ENCODE results near the gene VAT1. TPM values are rescaled to one million over a fixed set of nuclear protein-coding genes. Genes with fewer than 3 reads are reported as not detected.

The VAT1 gene
- total RNA-seq, 1 donor from 2014 or later, result 567 TPM

GRCh38 chr17:42989726-42990652 is 32.2 kb downstream of the VAT1 start:
- DNase-seq (ENCODE audit: low spot score), result no peak
- H3K36me3 Mint-ChIP-seq (ENCODE audit: low read depth), result peaks cover 32% of the 10 kb centered on the region
- no peak overlapping the region for H3K4me3 Mint-ChIP-seq (ENCODE audit: unreplicated experiment)
- H3K27me3 Mint-ChIP-seq (ENCODE audit: low read depth), result no peaks in the 10 kb centered on the region
- H3K9me3 Mint-ChIP-seq (ENCODE audit: low read depth), result no peaks in the 10 kb centered on the region
- no peak for TF ChIP-seq CTCF (IDR thresholded peaks at IDR 0.05)
- H3K4me1 Mint-ChIP-seq (ENCODE audit: low read depth), result peaks cover 16% of the 10 kb centered on the region
- H3K27ac Mint-ChIP-seq (ENCODE audit: unreplicated experiment), result peak overlapping the region; percentile 23

GRCh38 chr17:42989141-42989540 is 33.0 kb downstream of the VAT1 start:
- TF ChIP-seq CTCF (IDR thresholded peaks at IDR 0.05), result no peak
- DNase-seq (ENCODE audit: low spot score), result no peak
- Mint-ChIP-seq H3K27ac (ENCODE audit: unreplicated experiment) (no peak overlapping the region), H3K36me3 (ENCODE audit: low read depth) (peaks cover 30% of the 10 kb centered on the region), H3K4me3 (ENCODE audit: unreplicated experiment) (no peak overlapping the region), H3K4me1 (ENCODE audit: low read depth) (peaks cover 19% of the 10 kb centered on the region), H3K9me3 (ENCODE audit: low read depth) (no peaks in the 10 kb centered on the region), H3K27me3 (ENCODE audit: low read depth) (no peaks in the 10 kb centered on the region)

- no peaks in the 10 kb centered on the region for H3K27me3 Mint-ChIP-seq (ENCODE audit: low read depth)
- no peak for DNase-seq (ENCODE audit: low spot score)
- no peak overlapping the region for H3K4me3 Mint-ChIP-seq (ENCODE audit: unreplicated experiment)
- H3K27ac Mint-ChIP-seq (ENCODE audit: unreplicated experiment), result no peak overlapping the region
- H3K4me1 Mint-ChIP-seq (ENCODE audit: low read depth), result peaks cover 30% of the 10 kb centered on the region
- no peak for TF ChIP-seq CTCF (IDR thresholded peaks at IDR 0.05)
- peaks cover 17% of the 10 kb centered on the region for H3K36me3 Mint-ChIP-seq (ENCODE audit: low read depth)
- no peaks in the 10 kb centered on the region for H3K9me3 Mint-ChIP-seq (ENCODE audit: low read depth)
Measured at GRCh38 chr17:42985225-42985624, 37.0 kb downstream of the VAT1 start.

GRCh38 chr17:42982266-42982665 is 39.9 kb downstream of the VAT1 start:
- peak overlapping the region; percentile 99 for H3K4me3 Mint-ChIP-seq (ENCODE audit: unreplicated experiment)
- H3K9me3 Mint-ChIP-seq (ENCODE audit: low read depth), result no peaks in the 10 kb centered on the region
- no peak for DNase-seq (ENCODE audit: low spot score)
- H3K36me3 Mint-ChIP-seq (ENCODE audit: low read depth), result peaks cover 10% of the 10 kb centered on the region
- no peaks in the 10 kb centered on the region for H3K27me3 Mint-ChIP-seq (ENCODE audit: low read depth)
- H3K27ac Mint-ChIP-seq (ENCODE audit: unreplicated experiment), result no peak overlapping the region
- TF ChIP-seq CTCF (IDR thresholded peaks at IDR 0.05), result no peak
- peaks cover 32% of the 10 kb centered on the region for H3K4me1 Mint-ChIP-seq (ENCODE audit: low read depth)

GRCh38 chr17:42980766-42981397 is 41.3 kb downstream of the VAT1 start:
- Mint-ChIP-seq H3K9me3 (ENCODE audit: low read depth) (no peaks in the 10 kb centered on the region), H3K27me3 (ENCODE audit: low read depth) (no peaks in the 10 kb centered on the region), H3K4me3 (ENCODE audit: unreplicated experiment) (peak overlapping the region; percentile 99), H3K27ac (ENCODE audit: unreplicated experiment) (peak overlapping the region; percentile 89), H3K4me1 (ENCODE audit: low read depth) (peaks cover 35% of the 10 kb centered on the region), H3K36me3 (ENCODE audit: low read depth) (peaks cover 9% of the 10 kb centered on the region)
- DNase-seq (ENCODE audit: low spot score), result no peak
- TF ChIP-seq CTCF (IDR thresholded peaks at IDR 0.05), result peak; percentile 41

All from chondrocyte (in vitro differentiated cells).